HG02943 (cell line): ENCODE measurements around the gene SORCS2.
"Not testable (repeated sequence)": the region's sequence is repeated elsewhere in the genome, so short reads cannot be mapped to it uniquely, and the experiment has no call there.

Experiments
- ATAC-seq: cut with Tn5 transposase; IDR thresholded peaks from one replicate; pipeline ENCODE4 v1.9.1; 2021; ENCODE audit warnings: mild to moderate bottlenecking, low read depth, moderate library complexity; ENCODE audit not compliant: unreplicated experiment

Gene SORCS2

DNA sequence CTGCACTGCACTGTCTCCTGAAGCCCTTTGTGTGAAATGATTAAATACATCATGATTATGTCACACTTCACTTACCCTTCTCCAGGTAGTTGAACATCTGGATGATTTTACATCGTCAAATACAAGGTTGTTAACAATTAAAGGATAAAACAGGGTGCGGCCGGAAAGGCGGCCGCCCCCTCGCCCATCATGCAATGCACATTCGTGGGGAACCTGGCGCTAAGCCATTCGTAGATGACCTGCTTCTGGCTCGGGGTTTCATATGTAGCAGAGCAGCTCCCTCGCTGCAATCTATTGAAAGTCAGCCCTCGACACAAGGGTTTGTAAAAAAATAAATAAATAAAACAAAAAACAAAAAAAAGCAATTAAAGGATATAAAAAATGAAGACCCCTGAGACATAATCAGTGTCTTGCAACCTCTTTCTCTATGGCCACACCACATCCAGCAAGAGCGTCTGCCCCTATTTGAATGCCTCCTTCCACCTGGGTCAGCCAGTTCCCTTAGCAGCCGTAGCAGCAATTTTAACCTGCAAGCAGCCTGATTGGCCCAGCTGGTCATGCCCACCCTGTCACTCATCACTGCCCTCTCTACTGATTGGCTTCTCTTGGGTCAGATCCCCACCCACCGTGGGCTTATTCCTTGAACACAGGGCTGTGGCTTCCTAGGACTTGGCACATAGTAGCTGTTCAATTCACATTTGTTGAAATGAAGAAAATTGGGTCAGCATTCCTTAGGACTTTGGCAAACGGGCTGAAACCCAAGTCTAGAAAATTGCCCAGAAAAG, 390.2 kb downstream of the SORCS2 start:
- ATAC-seq = no peak

DNA sequence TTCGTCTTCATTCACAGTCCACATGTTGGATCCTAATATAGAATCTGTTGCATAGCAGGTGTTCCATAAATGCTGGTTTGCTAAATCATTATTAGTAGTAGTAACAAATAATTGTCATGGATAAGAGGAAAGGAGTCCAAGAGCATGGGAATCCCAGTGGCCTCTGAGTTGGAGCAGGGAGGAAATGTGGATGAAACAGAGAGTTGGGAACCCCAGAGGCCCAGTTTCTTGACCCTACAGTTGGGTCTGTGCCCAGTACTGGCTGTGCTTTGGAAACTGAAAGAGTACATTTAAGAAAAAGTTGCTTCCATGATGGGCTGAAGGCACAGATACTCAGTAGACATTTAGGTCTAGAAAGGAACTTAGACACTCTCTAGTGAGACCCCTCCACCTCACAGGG, 391.8 kb downstream of the SORCS2 start:
- no peak for ATAC-seq

DNA sequence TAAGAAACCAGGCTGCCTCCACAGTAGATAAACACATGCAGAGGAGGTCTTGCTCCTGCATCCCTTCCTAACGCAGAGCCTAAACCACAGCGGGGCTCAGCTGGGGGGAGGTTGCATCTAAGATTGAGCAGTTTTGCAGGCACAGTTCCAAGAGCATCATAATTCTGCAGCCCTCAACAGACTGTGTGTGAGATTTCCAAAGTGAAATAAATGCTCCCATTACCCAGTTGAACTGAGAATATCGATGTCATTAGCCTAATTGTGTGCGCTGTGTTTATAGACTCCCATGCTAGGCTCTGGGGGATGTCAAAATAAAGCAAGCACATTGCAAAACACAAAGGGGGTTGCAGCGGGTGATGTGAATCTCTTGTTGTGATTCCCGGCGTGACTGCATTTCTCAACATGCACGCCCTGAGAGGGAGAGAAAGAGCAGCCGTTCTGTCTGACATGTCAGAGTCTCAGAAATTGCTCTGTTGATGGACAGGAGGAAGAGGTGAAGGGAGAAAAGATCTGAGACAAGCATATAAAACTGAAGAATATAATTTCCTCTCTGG, 392.3 kb downstream of the SORCS2 start:
- ATAC-seq = no peak

DNA sequence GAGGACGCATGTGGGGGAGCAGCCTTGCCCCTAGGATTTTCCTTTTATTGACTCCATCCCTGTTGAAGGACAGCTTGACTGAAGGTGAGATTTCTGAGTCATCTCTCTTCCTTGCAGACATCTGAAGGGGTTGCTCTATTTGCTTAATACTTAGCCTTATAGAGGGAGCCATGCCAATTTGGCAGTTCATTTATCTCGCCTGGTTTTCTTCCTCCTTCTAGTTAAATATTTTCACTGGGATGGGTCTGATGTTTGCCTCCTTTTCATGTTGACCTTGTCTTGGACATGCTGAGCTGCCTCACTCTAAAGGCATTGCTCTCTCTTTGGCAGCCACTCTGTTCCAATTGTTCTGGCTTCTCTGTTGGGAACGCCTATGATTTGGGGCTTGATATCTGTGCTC, 393.4 kb downstream of the SORCS2 start:
- no peak for ATAC-seq

DNA sequence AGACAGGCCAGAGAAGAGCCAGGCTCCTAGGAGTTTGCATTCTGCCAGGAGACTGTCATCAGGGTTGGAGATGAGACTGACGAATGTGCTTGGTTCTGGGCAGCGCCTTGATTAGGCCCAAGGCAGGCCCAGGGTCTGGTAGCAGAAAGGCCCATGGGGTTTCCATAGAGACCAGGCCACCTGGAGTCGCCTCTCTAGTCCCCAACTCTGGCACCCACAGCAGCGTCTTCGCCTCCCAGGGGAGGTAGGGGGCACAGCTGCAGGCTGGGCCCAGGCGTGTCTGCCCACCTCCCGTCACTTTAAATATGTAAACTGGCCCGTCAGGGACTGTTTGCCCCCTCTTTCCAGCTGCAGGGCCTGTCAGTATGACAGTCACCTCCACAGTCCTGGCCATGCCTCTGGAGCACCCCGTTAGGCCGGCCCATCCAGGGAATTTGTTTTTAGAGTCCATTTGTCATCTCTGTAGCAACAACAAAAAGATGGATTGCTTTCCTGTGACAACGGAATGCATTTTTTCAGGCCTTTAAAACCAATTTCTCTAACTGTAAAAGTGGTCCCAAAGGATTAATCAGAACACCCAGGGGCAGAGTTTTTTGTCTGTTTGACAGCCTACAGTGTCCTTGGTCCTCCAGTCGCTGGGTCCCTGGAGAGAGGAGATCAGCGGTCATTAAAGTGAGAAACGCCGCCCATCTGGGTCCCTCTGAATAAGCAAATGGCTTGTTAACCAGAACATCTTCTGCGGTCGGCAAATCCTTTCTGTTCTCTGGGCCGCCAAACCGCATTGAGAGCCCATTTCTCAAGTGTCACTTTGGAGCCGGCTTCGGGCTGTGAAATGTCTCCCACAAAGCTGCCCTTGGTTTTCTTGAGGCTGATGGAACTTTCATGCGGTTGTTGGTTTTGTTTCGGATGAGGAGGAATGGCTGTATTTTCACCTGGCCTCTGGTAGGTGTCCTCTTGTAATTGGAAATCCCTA, 395.4 kb downstream of the SORCS2 start:
- ATAC-seq = no peak

DNA sequence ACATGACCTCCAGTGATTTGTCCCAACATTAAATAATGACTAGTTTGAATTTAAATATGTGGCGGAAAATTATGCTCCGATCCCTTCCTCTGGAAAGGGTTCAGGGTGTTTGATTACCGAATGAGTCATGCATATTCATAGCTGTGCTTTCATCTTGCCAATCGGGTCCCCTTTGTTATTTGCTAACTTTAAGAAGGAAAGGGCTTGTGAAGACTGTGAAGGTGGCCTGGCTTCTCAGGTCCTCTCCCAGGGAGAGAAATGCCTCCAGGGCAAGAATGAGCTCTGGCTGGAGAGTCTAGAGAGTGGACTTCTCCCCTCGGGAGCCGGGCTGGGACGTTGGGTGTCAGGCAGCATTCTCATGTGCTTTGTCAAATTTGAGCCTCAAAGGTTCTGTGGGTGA, 397.9 kb downstream of the SORCS2 start:
- no peak for ATAC-seq

DNA sequence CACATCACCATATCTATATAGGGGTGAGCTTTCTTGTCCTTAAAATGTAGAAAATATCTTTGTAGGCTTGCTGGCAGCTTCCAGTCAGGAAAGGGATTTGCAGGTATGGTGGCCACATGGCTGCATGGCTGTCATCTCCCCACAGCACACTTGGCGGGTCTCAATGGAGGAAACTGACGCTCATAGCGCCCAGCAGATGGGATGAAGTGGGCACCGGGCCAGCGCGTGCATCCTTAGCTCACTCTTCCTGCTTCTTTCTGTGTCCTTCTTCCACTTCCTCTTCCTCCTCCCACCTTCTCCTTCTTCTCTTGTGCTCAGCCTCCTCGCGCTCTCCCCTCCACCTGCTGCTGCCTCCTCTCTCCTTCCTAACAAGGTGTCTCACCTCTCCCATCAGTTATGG, 398.6 kb downstream of the SORCS2 start:
- ATAC-seq = no peak

DNA sequence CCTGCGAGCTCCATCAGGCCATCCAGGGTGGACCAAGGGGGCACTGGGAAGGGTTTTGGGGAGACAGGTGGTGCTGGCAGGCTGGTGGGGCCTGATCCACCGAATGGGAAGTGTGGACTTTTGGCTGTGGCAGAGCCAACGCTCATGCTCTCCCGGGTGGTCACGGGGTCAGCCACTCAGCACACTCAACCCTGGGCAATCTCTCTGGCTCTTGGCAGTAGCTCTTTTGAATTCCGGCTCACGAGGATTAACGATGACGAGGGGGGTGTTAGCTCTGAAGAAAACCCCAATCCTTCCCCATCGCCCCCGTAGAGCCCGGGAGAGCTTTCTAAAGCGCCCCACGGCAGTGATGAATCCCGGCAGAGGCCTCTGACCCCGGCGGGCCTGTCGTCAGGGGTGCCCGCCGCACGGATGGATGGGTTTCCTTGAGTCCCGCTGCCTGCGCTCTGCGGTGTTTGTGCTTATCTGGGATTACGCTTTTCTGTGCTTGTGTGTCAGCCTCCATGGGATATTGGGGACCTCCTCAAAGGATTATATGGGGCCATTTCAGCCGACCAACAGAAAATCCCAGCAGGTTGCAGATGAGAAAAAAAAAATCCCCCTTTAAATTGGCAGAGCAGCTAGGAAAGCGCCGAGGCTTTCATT, 399.2 kb downstream of the SORCS2 start:
- ATAC-seq = no peak

DNA sequence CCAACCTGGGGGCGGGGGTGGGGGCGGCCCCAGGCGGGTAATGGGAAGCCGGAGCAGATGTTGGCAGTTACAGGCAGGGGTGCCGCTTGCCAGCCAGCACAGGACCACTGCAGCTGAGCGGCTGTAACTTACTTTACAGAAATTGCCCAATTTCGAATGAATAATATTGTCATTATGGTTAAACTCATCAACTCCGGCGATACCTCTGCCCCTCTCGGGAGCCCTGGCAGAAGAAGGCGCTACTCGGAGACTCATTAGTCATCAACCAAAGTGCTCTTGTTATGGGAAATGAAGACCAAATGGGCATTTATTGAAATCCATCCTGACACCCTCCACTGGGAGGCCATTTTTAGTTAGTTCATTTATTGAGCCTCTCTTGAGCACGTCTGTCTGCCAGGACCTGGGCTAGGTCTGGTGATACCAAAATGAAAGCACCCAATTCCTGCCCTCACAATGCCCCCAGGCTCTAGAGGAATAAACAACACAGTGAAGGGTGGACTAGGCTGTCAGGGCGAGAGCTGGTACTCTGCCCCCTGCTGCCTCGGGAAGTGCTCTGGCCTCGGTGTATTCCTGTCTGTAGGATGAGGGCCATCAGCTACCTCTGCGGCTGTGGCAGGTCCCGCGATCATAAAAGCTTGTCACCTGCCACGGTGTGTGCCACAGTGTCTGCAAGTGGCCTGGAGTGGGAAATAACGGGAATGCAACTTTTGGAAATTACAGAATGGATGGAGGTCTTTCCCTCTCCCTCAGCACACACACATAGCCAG, 401.5 kb downstream of the SORCS2 start:
- no peak for ATAC-seq

DNA sequence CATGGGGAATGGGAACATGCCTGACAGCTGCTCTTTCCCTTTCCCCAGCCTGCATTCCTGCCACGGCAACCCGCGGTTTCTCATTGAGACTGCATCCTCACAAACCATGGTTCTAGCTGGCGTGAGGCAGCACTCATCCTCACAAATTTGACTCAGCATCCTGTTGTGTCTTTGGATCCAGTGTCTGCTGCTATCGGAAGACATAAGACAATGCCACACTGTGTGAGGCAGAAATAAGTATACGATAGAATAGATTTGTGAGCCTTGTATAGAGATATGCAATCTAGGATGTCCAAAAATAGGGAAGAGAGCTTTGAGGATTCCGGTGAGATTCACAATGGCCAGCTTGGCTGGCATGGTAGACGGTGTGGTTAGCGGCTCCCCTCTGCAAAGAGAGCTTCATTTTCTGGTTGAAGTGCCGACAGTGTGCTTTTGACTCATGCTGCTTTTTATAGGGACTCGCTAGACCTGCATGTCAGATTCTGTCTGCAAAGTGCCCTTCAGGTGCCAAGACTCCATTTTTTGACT, 403.7 kb downstream of the SORCS2 start:
- no peak for ATAC-seq

DNA sequence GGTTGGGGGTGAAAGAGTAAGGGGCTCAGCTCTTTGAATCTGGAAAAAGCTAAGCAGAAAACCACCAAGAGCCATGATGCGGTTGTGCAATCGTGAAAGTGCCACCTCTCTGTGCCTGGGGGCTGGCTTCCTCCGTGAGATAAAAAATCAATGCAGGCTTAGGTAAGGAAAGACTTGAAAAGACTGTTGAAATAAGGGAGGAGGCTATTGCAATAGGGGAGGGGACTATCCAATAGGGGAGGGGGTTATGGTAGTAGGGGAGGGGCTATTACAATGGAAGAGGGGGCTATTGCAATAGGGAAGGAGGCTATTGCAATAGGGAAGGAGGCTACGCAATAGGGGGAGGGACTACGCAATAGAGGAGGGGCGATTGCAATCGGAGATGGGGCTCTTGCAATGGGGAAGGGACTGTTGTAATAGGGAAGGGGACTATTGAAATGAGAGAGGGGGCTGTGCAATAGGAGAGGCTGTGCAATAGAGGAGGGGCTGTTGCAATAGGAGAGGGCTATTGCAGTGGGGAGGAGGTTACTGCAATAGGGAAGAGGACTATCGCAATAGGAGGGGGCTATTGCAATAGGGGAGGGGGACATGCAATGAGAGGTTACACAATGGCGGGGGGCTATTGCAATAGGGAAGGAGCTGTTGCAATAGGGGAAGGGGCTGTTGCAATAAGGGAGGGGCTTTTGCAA, 404.7 kb downstream of the SORCS2 start:
- no peak for ATAC-seq

DNA sequence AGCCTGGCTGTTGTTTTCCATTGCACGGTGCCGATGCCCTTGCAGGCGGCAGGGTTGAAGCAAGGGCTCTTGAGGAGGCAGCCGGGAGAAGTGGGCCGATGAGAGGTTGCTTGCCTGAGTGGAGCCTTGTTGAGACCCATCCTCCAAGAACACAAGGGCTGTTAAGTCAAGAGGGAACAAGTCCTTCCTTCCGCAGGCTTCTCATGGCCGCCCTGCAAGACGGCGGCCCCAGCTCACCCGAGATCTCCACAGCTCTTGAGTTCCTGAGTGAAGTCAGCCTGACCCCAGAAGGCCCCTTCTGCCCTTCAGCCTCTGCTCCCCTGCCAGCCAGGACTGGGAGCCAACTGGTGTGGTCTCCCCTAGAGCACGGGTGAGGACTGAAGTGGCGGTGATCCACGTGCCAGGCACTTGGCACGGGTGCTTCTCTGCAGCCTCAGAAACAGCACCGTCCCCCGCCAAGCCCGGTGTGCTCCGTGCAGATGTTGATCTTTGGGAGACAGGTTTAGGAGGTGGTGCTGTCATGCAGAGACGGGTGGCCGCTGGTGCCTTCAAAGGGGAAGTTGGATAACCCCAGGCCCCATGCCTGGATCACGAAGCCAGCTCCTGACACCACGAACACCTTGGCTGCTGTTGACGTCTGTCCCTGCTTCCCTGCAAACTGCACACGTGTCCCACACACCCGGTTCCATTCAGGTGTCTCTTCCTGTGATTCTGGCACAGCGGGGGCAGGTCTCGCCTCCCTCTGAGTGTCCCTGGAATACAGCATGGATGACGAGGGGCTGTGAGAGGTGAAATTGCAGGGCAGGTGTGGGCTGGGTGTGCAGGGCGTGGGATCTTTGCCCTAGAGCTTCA, 406.8 kb downstream of the SORCS2 start:
- ATAC-seq = no peak

DNA sequence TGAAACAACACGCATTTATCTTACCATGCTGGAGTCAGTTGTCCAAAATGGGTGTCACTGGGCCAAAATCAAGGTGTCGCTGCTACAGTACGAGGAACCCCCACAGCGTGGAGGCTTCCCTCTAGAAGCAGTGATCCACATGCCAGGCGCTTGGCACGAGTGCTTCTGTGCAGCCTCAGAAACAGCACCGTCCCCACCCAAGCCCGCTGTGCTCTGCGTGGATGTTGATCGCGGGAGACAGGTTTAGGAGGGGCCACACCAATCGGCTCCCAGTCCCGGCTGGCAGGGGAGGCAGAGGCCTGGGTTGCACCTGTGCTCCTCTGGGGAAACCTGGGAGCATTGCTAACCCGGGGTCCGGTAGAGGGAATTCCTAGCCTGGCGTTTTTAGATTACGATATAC, 407.9 kb downstream of the SORCS2 start:
- no peak for ATAC-seq

DNA sequence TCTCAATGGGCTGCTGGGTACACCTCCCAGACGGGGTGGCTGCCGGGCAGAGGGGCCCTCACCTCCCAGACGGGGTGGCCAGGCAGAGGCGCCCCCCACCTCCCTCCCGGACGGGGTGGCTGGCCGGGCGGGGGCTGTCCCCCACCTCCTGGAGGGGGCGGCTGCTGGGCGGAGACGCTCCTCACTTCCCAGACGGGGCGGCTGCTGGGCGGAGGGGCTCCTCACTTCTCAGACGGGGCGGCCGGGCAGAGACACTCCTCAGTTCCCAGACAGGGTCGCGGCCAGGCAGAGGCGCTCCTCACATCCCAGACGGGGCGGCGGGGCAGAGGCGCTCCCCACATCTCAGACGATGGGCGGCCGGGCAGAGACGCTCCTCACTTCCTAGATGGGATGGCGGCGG, 409.8 kb downstream of the SORCS2 start:
- not testable (repeated sequence) for ATAC-seq

DNA sequence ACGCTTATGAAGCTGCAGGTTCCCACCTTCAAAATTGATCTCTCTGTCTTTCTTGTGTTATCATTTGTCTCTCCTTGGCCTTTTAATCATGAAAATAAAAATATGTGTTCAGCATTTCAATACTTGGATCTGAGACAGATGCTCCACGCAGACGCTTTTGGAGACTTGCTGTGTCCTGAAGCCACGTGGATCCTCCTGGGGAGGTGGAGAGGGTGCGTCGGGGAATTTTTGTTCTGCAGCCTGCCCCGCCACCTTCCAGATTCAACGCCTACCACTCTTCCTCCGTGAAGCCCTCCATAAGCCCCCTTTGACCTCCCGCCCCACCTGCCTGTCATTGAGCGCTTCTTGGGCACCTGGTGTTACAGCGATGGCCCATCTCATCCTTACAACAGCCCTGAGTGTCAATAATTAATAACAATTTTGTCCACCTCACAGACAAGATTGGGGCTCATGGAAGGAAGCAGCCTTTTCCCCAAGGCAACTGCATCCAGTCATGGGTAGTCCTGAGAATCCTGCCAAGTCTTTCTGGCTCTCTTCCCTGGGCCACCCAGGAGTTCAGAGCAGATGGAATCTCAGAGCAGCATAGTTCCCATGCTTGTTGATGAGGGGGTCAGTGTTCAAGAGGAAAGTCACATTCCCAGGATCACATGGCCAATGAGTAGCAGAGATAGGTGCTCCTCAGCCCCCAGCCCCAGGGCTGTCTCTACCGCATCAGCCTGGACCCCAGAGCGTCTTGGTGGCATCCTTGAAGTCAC, 415.0 kb downstream of the SORCS2 start:
- ATAC-seq = no peak

DNA sequence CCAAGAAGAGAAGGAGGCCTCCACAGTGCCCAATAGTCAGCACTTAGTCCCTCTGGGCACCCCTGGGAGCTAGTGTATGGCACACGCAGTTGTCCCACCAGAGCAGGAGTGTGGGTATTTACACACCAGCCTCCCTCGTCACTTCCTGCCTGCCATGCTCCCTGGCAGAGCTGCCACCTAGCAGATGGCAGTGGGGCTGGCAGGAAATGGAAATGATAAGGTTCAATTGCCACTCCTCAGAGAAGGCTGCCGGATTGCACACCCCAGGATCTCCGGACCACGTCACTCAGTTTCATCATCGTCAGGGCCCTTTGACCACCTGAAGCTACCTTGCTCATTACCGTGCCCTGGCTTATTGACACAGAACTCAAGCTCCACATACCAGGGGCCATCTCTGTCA, 415.7 kb downstream of the SORCS2 start:
- ATAC-seq = no peak

DNA sequence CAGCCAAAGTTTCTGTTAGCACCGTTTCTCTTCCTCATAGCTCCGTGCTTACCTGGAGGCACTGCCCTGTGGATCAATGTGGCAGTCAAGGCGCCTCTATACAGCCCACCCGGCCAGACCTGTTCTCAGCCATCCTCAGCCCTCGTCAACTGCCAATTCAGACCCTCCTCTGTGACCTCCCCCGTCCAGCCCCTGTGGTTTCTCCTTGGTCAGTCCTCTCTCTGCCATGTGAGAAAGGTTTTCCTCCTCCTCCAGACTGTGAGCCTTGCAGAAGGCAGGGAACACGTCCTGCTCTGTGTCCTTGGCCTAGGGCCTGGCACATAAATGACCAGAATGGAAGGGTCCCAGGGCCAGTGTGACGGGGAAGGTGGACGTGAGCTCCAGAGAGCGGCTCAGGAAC, 417.0 kb downstream of the SORCS2 start:
- ATAC-seq = no peak
